Prostate gland (tissue), 2 donors: ENCODE measurements around the gene IRF2. TPM values are rescaled to one million over a fixed set of nuclear protein-coding genes. Genes with fewer than 3 reads are reported as not detected.

Source experiments
- DNase-seq: peaks from one replicate; pipeline ENCODE4 v3.0.0-alpha.2; 2019; ENCODE audit warnings: low spot score
- H3K27ac ChIP-seq, 2 donors: fragments of 200-600 bp; sonication (generic); 2 replicates each; pipeline ENCODE4 v1.5.1; 2017 to 2019
- H3K27me3 ChIP-seq: fragments of 200-600 bp; sonication (generic); replicated peaks from 2 replicates; pipeline ENCODE4 v1.5.1; 2019; ENCODE audit not compliant: insufficient read depth
- H3K36me3 ChIP-seq, 2 donors: fragments of 200-600 bp; sonication (generic); 1 replicate in 1 of 2; 2 replicates in 1 of 2; pipeline versions ENCODE4 v1.5.1 to v1.8.1; 2017 to 2019
- H3K4me1 ChIP-seq: fragments of 200-600 bp; sonication (generic); replicated peaks from 2 replicates; pipeline ENCODE4 v1.5.1; 2019
- H3K4me3 ChIP-seq, 2 donors: fragments of 200-600 bp; sonication (generic); 2 replicates each; pipeline ENCODE4 v1.5.1; 2017 to 2019
- H3K9me3 ChIP-seq: fragments of 200-600 bp; sonication (generic); 2 replicates; pipeline ENCODE4 v1.5.1; 2017
- CTCF ChIP-seq, 4 experiments: fragments of 200-600 bp in 2 of 4; fragments of 450-650 bp in 2 of 4; sonication (generic) in 2 of 4; IDR thresholded peaks; 1 replicate in 3 of 4; 2 replicates in 1 of 4; pipeline ENCODE4 v1.5.1; 2016 to 2019; ENCODE audit warnings: antibody characterized with exemption in 4 of 4, mild to moderate bottlenecking in 2 of 4, moderate library complexity in 2 of 4
- POLR2A ChIP-seq: fragments of 450-650 bp; IDR thresholded peaks from one replicate; pipeline ENCODE4 v1.6.1; 2016; ENCODE audit warnings: antibody characterized with exemption, mild to moderate bottlenecking
- POLR2AphosphoS5 ChIP-seq: sonication (generic); formaldehyde crosslinking; IDR thresholded peaks from one replicate; pipeline ENCODE4 v1.6.1; 2017; ENCODE audit warnings: antibody characterized with exemption
- WGBS: methylation state at CpG from one replicate; pipeline ENCODE4 v1.1.5; 2018; 5-methylcytosine and 5-hydroxymethylcytosine counted together
- intact Hi-C: fragments of 100-400 bp; cut with DNase I; formaldehyde crosslinking; loops from one replicate; pipeline ENCODE4 v1.14.2; 2022
- total RNA-seq, 2 donors: library from RNA; depleted of rRNA; stranded (reverse); fragments of >200 nt; gene quantifications; one replicate each; pipeline ENCODE4 v1.1.0, GENCODE V29; 2016

Gene IRF2
- total RNA-seq, 2 donors from 2014 or later: 40.7 to 49.9 TPM

GRCh38 chr4:184402239-184402638, 72.1 kb downstream of the IRF2 start:
- no peaks in the 10 kb centered on the region for H3K36me3 ChIP-seq
- no peak for DNase-seq
- H3K27ac ChIP-seq: peak overlapping the region in 1 of 2 donors; percentile 88
- no peak overlapping the region for H3K4me3 ChIP-seq
- 92% methylated on average over 12 of the region's 12 CpGs for WGBS
- no peaks in the 10 kb centered on the region for H3K9me3 ChIP-seq
- peaks cover 16% of the 10 kb centered on the region for H3K4me1 ChIP-seq
- no peak for TF ChIP-seq POLR2AphosphoS5
- no peak for TF ChIP-seq CTCF (IDR thresholded peaks at IDR 0.05)
- TF ChIP-seq POLR2A: no peak
- H3K27me3 ChIP-seq: no peaks in the 10 kb centered on the region
- intact Hi-C loops: loop anchor here (5.0 kb wide), 1 partner anchor 70 kb away; the partner anchor contains the start of gene IRF2

- no peaks in the 10 kb centered on the region for H3K36me3 ChIP-seq
- peaks cover 12% of the 10 kb centered on the region for H3K4me1 ChIP-seq
- H3K4me3 ChIP-seq: no peak overlapping the region
- WGBS: 50% methylated on average over 13 of the region's 13 CpGs
- no peak for DNase-seq
- H3K9me3 ChIP-seq: no peaks in the 10 kb centered on the region
- TF ChIP-seq POLR2AphosphoS5: no peak
- no peak for TF ChIP-seq CTCF (IDR thresholded peaks at IDR 0.05)
- no peak for TF ChIP-seq POLR2A
- peak overlapping the region; percentile 28 to 88 for H3K27ac ChIP-seq
- H3K27me3 ChIP-seq: no peaks in the 10 kb centered on the region
- intact Hi-C loops: loop anchor here (5.0 kb wide), 1 partner anchor 71 kb away; the partner anchor contains the start of gene IRF2
Observed at GRCh38 chr4:184401397-184402171, 72.8 kb downstream of the IRF2 start.

- Histone ChIP-seq H3K4me1 (peaks cover 8% of the 10 kb centered on the region), H3K27me3 (no peaks in the 10 kb centered on the region), H3K27ac (peak overlapping the region; percentile 28 to 88), H3K9me3 (no peaks in the 10 kb centered on the region), H3K36me3 (no peaks in the 10 kb centered on the region), H3K4me3 (no peak overlapping the region)
- 47% methylated on average over 8 of the region's 8 CpGs for WGBS
- DNase-seq: no peak
- no peak for TF ChIP-seq POLR2A
- no peak for TF ChIP-seq POLR2AphosphoS5
- intact Hi-C loops: loop anchor here (5.0 kb wide), 1 partner anchor 71 kb away; the partner anchor contains the start of gene IRF2
Observed at GRCh38 chr4:184400891-184401290, 73.5 kb downstream of the IRF2 start.

GRCh38 chr4:184400375-184400870, 73.9 kb downstream of the IRF2 start:
- WGBS: 39% methylated on average over 7 of the region's 7 CpGs
- Histone ChIP-seq H3K27ac (peak overlapping the region; percentile 28 to 88), H3K4me1 (peaks cover 8% of the 10 kb centered on the region), H3K27me3 (no peaks in the 10 kb centered on the region), H3K4me3 (no peak overlapping the region), H3K9me3 (no peaks in the 10 kb centered on the region), H3K36me3 (no peaks in the 10 kb centered on the region)
- DNase-seq: no peak
- TF ChIP-seq CTCF (IDR thresholded peaks at IDR 0.05) (peak in 2 of 4 experiments; percentile 26), POLR2A (no peak), POLR2AphosphoS5 (peak; percentile 66)
- intact Hi-C loops: loop anchor here (5.0 kb wide), 1 partner anchor 72 kb away; the partner anchor contains the start of gene IRF2

GRCh38 chr4:184399512-184399908, 74.8 kb downstream of the IRF2 start:
- intact Hi-C loops: no loop called here
- no peak overlapping the region for H3K27ac ChIP-seq
- H3K36me3 ChIP-seq: no peaks in the 10 kb centered on the region
- TF ChIP-seq POLR2A (no peak), POLR2AphosphoS5 (no peak), CTCF (IDR thresholded peaks at IDR 0.05) (no peak)
- H3K9me3 ChIP-seq: no peaks in the 10 kb centered on the region
- no peaks in the 10 kb centered on the region for H3K27me3 ChIP-seq
- peaks cover 8% of the 10 kb centered on the region for H3K4me1 ChIP-seq
- no peak overlapping the region for H3K4me3 ChIP-seq
- 65% methylated on average over 3 of the region's 3 CpGs for WGBS
- DNase-seq: no peak
